ENCODE data around the gene RSL1D1.

The RSL1D1 gene

DNA sequence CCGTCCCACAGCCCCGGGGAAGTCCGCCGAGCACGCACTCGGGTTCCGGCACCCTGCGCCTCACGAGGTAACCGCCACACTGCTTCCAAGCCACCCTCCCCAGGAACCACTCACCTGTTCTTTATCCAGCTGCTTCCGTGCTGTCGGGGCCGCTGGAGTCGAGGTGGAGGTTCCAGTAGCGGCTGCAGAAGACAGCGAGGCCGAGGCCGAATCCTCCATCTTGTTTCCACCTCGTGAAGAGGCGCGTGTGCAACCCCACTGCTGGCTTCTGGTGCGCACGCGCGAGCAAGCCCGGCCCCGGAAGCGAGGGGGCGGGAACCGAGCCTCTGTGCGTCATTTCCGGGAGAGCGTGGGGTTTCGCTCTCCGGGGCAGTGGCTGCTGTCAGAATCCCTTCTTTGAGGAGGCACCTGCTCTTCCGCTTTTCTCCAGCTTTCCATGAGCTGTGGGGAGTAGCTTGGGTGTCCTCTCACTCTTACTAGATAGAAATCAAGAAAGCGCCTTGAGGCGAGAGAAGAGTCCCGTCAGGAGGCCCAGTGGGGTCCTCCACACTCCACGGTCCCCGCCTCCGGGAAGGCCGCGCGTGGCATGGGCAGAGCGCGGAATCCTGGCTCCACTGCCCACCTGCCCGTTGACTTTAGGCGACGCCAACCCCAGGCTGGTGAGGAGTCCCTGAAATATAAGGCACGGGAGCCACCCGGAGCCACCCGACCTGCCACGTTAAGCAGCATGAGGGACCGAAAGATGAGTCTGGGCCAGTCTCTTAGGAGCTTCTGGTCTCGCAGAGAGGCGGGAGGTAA is at the start of gene RSL1D1:
RSL1D1 (minus strand) TSS at position 249 of the 798 bp plus-strand sequence; CDS start at position 219, 30 bp downstream.
- peak; percentile 97 for DNase-seq (ENCODE audit: low spot score)

- no peak for DNase-seq (ENCODE audit: low spot score)
Observed at GRCh38 chr16:11901091-11901490, 49.7 kb upstream of the RSL1D1 start.

DNA sequence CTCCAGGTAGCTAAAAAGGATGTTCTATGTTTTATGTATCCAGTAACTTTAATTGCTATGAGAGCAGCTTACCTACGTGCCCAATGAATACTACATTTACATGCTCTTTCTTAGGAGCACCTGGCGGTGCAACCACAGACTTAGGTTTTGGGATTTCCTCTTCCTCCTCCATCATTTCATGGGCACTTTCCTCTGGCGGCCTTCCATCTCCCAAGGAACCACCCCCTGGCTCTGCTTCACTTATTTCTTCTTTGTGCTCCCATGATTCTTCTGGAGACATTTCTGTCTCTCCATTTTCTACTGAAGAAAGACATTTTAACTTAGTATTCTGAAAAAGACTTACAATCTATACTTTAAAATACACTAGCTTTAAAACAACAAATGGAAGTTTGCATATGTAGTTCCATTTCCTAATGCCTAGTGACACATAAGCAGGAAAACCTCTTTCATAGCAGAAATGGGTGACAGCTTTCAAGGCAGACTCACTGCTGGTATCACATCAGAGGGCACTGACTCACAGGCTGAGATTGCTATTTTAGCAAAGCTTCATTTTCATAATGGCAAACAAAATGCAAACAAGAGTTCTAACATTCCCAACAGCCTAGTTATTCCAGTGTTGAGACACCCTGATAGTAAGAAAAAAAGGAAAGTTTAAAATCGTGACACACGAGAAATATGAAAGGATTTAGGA is 45.3 kb upstream of the RSL1D1 start:
- DNase-seq (ENCODE audit: low spot score), result no peak

DNA sequence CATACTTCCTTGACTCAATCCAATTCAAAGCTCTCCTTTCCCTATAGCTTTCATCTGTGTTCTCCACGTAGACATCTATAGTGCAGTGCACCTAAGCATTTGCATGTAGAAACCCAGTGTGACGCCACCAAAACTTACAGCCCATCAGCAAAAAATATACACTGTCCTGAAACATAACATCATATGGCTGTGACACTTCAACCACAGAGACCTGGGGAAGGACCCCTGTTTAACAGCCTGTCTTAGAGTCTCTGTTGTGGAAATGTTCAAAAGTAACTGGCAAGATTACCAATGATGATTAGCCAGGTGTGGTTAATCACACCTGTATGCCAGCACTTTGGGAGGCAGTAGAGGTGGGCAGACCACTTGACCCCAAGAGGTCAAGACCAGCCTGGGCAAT is 42.2 kb upstream of the RSL1D1 start:
- no peak for DNase-seq (ENCODE audit: low spot score)

GRCh38 chr16:11892761-11893160 is 41.4 kb upstream of the RSL1D1 start:
- no peak for DNase-seq (ENCODE audit: low spot score)

DNA sequence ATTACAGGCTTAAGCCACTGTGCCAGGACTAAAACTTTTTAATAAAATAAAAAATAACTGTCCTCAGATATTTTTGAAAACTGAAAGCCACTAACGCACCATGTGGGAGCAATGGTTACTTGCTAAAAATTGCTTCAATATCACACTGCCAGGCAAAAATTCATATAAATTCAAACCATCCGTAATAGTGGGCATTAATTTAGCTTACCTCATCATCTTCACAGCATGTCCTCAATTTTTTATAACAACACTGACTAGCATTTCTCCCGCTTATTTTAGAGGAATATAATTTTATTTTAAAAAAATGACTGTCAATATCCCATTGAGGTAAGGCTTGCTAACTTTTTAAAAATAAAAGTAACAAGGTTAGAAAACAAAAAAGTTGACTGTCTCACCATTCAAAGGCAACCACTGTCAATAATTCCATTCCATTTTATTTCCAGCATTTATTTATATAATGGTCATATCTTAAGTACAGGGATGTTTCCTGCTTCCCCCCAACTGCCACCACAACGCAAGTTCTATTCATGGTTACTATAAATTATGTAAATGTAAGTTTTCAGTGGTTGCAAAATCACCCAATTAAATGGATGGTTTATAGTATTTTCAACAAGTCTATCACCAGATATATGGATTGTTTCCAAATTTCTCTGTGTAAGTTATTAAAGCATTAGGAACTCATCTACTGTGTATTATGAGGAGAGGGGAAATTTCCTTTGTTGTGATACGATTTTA is 39.1 kb upstream of the RSL1D1 start:
- DNase-seq (ENCODE audit: low spot score), result no peak

DNA sequence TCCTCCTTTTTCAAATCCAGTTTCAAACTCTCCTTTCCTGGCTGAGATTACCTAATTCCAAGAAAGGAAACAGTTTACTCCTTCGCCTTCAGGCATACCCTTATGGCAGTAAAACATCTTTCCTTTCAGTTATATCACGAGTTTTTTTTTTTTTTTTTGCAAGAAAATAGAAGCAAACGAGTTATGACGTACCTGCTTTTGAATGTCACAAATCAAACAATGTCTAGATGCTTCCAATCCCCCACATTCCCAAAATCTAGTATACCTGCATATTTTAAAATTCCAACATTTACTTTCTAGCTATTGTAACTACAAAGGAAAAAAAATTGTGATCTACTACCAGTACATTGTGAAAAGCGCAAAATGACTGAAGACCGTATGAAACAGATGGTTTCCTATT is 35.5 kb upstream of the RSL1D1 start:
- DNase-seq (ENCODE audit: low spot score), result no peak

DNA sequence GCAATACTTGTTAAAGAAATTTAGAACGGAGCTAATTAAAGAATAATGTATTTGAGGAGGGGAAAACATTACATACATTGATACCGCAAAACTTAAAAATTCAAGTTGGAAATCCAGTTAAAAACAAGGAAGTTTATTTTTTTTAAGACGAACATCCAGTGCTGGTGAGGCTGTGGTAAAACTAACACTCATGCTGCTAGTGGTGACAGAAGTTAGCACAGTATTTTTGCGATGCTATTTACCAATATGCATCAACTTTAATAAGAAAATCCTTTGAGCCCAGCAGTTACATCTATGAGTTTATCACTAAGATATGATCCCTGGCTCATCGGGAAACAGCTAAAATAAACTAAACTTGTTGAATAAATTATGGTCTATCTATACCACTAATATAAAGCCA is 32.7 kb upstream of the RSL1D1 start:
- no peak for DNase-seq (ENCODE audit: low spot score)

DNA sequence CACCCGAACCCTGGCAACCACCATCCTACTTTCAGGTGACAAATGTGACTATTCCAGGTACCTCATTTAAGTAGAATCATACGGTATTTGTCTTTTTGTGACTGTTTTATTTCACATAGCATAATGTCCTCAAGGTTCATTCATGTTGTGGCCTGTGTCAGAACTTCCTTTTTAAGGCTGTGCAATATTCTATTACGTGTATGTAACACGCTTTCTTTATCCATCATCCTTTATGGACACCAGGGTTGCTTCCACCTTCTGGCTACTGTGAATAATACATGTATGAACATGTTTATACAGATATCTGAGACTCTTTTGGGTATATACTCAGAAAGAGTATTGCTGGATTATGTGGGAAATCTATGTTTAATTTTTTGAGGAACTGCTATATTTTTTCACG is 28.7 kb upstream of the RSL1D1 start:
- no peak for DNase-seq (ENCODE audit: low spot score)

- DNase-seq (ENCODE audit: low spot score), result no peak
Observed at GRCh38 chr16:11877374-11877773, 26.0 kb upstream of the RSL1D1 start.

GRCh38 chr16:11876306-11876705 is 25.0 kb upstream of the RSL1D1 start:
- DNase-seq (ENCODE audit: low spot score), result no peak

GRCh38 chr16:11875721-11876120 is 24.4 kb upstream of the RSL1D1 start:
- DNase-seq (ENCODE audit: low spot score), result no peak

GRCh38 chr16:11871193-11871592 is 19.9 kb upstream of the RSL1D1 start:
- DNase-seq (ENCODE audit: low spot score), result peak; percentile 37

GRCh38 chr16:11870399-11870798 is 19.1 kb upstream of the RSL1D1 start:
- no peak for DNase-seq (ENCODE audit: low spot score)

GRCh38 chr16:11869353-11870228 is 18.2 kb upstream of the RSL1D1 start:
- DNase-seq (ENCODE audit: low spot score), result no peak

- DNase-seq (ENCODE audit: low spot score), result no peak
Observed at GRCh38 chr16:11868412-11868980, 17.2 kb upstream of the RSL1D1 start.

DNA sequence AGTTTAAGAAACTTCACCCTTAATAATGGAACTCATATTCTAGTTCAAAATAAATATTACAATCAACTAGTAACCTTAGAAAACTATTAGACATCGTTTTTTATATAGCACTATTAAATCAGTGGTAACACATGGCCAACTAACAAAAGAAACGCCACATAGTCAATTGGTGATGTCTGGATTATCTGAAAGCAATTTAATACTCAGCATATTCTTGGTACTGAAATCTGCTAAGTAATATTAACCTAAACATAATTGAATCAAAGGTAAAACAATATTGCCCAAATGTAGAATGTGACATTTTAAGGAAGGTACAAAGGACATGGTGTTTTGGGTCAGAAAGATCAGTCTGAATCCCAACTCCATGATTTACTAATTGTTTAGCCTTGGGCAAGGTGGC is 11.1 kb upstream of the RSL1D1 start:
- DNase-seq (ENCODE audit: low spot score), result no peak

DNA sequence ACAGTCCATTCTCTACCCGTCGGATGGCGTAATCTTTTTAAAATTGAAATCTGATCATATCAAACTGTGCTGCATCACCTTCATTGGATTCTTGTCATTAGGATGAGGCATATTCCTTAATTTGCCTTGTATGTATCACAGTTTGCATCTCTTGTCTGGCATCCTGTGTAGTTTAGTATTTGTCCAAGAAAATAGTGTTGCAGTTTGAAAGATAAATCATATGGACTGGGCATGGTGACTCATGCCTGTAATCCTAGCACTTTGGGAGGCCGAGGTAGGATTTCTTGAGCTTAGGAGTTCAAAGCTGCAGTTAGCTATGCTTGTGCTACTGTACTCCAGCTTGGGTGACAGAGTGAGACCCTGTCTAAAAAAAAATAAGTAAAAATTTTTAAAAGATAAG is 5.8 kb upstream of the RSL1D1 start:
- DNase-seq (ENCODE audit: low spot score), result no peak

DNA sequence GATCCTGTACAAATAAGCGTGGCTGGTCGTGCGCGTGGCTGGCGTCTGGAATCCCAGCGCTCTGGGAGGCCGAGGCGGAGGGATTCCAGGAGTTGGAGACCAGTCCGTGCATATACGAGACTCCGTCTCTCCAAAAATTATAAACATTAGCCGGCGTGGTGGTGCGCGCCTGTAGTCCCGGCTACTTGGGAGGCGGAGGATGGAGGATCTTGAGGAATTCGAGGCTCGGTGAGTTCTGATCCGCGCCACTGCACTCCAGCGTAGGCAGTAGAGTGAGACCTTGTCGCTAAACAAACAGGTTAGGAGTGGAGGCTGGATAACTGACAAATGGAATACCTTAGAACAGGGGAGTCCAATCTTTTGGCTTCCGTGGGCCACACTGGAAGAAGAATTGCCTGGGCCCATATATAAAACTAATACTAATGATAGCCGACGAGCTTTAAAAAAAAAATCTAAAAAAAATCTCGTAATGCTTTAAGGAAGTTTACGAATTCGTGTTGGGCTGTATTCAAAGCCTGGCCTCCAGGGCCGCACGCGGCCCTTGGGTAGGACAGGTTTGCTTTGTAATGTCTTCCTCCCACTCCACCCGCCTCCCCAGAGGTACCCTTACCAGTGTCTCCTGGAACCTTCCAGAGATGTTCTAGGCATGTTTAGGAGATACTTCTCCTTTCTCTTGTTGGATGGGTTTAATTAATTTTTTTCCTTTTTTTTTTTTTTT is 909 bp upstream of the RSL1D1 start:
- DNase-seq (ENCODE audit: low spot score), result no peak

DNA sequence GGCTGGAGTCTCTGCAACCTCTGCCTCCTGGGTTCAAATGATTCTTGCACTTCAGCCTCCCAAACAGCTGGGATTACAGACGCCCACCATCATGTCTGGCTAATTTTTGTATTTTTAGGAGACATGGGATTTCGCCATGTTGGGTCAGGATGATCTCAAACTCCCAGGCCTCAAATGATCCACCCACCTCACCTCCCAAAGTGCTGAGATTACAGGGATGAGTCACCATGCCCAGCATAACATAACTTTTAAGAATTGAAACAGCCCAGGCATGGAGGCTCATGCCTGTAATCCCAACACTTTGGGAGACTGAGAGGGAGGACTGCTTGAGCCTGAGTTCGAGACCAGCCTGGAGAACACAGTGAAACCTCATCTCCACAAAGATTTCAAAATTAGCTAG is 2.5 kb downstream of the RSL1D1 start:
- DNase-seq (ENCODE audit: low spot score), result no peak

DNA sequence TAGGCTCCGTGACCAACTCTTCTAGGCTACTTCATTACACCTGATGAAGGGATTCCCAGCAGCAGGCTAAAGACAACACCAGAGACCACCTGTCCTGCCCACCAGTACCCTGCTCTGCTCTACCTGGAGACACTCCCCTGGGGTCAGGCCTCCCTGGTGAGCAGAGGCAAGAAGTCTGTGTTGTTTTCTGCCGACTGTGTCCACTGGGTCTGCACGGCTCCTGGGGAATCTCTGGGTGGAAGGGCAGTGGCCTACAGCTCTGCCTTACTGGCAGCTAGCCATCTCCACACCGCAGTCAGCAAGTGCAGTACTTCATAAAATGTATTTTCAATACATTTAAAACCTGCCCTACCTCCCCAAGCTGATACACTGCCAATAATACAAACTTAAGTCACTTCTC is 6.8 kb downstream of the RSL1D1 start:
- no peak for DNase-seq (ENCODE audit: low spot score)
